Measurements from ENCODE around the gene TNNT2.
A peak's percentile ranks its signal among the peaks of the same experiment; 100 is the strongest.

The TNNT2 gene

DNA sequence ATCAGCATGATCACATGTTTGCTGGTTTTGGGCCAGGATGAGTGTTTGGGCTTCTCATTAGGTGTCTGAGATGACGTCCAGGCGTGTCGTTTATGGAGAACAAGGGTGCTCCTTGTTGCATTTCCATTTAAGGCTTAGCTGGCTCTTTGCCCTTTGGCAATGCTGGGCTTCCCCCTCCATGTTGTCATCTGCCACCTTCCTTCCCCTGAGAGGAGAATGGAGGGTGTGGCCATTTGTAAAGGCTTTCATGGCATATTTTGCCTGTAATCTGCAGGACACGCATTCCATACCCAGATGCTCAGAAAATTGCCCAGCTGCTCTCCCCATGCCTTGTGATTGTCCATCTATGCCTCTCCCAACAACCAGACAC lies 66.5 kb downstream of the TNNT2 start:
- Histone ChIP-seq H3K36me3 (ENCODE audit: insufficient read depth) (no peaks in the 10 kb centered on the region), H4K20me1 (ENCODE audit: insufficient read depth) (no peaks in the 10 kb centered on the region), H3K27ac (peak overlapping the region; percentile 74), H3K4me2 (peak overlapping the region; percentile 61), H3K4me1 (ENCODE audit: low read depth, poor library complexity, severe bottlenecking) (peaks cover 34% of the 10 kb centered on the region), H2AFZ (ENCODE audit: low read depth) (peak overlapping the region; percentile 48; the same call in 1 of the 2 replicates), H3K9ac (no peak overlapping the region; the same call in 1 of the 2 replicates), H3K27me3 (ENCODE audit: insufficient read depth, low read depth) (no peaks in the 10 kb centered on the region), H3K4me3 (IDR thresholded peaks at IDR 0.05; ENCODE audit: insufficient read depth, low read depth, low read length) (no peak overlapping the region), H3K79me2 (ENCODE audit: insufficient read depth, low read depth) (no peaks in the 10 kb centered on the region)
- TF ChIP-seq, protein P1, sequence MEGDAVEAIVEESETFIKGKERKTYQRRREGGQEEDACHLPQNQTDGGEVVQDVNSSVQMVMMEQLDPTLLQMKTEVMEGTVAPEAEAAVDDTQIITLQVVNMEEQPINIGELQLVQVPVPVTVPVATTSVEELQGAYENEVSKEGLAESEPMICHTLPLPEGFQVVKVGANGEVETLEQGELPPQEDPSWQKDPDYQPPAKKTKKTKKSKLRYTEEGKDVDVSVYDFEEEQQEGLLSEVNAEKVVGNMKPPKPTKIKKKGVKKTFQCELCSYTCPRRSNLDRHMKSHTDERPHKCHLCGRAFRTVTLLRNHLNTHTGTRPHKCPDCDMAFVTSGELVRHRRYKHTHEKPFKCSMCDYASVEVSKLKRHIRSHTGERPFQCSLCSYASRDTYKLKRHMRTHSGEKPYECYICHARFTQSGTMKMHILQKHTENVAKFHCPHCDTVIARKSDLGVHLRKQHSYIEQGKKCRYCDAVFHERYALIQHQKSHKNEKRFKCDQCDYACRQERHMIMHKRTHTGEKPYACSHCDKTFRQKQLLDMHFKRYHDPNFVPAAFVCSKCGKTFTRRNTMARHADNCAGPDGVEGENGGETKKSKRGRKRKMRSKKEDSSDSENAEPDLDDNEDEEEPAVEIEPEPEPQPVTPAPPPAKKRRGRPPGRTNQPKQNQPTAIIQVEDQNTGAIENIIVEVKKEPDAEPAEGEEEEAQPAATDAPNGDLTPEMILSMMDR (conservative IDR thresholded peaks at IDR 0.05; ENCODE audit: low read depth, low read length), result no peak

DNA sequence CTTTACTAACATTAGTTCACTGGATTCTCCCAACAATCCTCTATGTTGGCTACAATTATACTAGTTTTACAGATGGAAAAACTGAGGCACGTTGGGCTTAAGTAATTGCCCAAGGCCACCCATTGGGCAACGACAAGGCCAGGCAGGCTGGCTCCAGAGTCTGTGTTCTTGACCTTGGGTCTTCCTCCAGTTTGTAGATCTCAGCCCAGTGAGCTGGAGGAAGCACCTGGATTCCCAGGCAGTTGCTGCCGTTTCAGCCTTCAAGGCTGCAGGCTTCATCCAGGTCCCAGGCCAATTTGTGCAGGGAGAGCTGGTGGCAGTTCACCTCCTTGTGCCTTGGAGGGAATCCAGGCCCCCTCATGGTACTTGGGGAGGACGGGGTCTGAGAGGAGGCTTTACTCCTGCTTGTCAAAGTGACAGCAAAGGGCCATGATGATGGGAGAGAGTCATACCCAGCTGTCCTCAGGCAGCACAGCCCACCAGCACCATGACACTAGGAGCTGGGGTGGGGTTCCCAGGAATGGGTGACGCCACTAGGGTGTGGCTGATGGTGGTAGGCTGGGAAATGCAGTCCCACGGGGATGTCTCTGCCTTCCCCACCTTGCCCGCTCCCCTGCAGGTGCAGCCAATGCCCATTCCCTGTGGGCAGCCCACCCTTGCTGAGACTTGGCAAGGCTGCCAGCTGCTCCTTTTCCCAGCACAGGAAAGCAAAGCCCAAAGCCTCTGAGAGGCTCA lies 67.1 kb downstream of the TNNT2 start:
- H3K36me3 ChIP-seq (ENCODE audit: insufficient read depth), result no peaks in the 10 kb centered on the region
- no peaks in the 10 kb centered on the region for H3K79me2 ChIP-seq (ENCODE audit: insufficient read depth, low read depth)
- H3K27ac ChIP-seq, result peak overlapping the region; percentile 74
- peak overlapping the region; percentile 48; the same call in 1 of the 2 replicates for H2AFZ ChIP-seq (ENCODE audit: low read depth)
- no peaks in the 10 kb centered on the region for H3K27me3 ChIP-seq (ENCODE audit: insufficient read depth, low read depth)
- H3K9ac ChIP-seq, result no peak overlapping the region
- peak overlapping the region; percentile 61 for H3K4me2 ChIP-seq
- peaks cover 34% of the 10 kb centered on the region for H3K4me1 ChIP-seq (ENCODE audit: low read depth, poor library complexity, severe bottlenecking)
- H3K4me3 ChIP-seq (IDR thresholded peaks at IDR 0.05; ENCODE audit: insufficient read depth, low read depth, low read length), result no peak overlapping the region
- TF ChIP-seq, protein P1 (conservative IDR thresholded peaks at IDR 0.05; ENCODE audit: low read depth, low read length), result no peak
- no peaks in the 10 kb centered on the region for H4K20me1 ChIP-seq (ENCODE audit: insufficient read depth)

DNA sequence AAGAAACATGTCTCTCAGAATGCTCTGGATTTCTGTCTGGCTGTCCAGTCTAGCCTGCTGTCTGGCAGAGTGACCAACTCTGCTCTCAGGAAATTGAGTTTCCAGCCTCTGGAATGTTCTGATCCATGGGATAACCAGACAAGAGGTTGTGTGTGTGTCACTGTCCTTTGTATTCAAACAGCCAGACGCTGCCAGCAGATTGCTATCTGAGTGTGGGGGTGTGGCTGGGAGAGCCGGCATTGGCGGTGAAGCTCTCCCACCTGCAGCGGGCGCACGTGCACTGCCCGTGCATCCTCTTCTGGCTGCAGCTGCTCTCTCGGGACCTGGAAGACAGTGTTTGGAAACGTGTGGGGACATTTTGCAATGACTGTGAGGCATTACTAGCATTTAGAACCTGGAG lies 68.1 kb downstream of the TNNT2 start:
- H3K27ac ChIP-seq, result no peak overlapping the region
- H4K20me1 ChIP-seq (ENCODE audit: insufficient read depth), result no peaks in the 10 kb centered on the region
- no peak overlapping the region for H2AFZ ChIP-seq (ENCODE audit: low read depth)
- peaks cover 34% of the 10 kb centered on the region for H3K4me1 ChIP-seq (ENCODE audit: low read depth, poor library complexity, severe bottlenecking)
- TF ChIP-seq, protein P1 (conservative IDR thresholded peaks at IDR 0.05; ENCODE audit: low read depth, low read length), result no peak
- no peaks in the 10 kb centered on the region for H3K79me2 ChIP-seq (ENCODE audit: insufficient read depth, low read depth)
- H3K36me3 ChIP-seq (ENCODE audit: insufficient read depth), result no peaks in the 10 kb centered on the region
- no peak overlapping the region for H3K4me2 ChIP-seq
- H3K9ac ChIP-seq, result no peak overlapping the region
- H3K4me3 ChIP-seq (IDR thresholded peaks at IDR 0.05; ENCODE audit: insufficient read depth, low read depth, low read length), result no peak overlapping the region
- no peaks in the 10 kb centered on the region for H3K27me3 ChIP-seq (ENCODE audit: insufficient read depth, low read depth)
